ENCODE results near the gene CGREF1. TPM values are rescaled to one million over a fixed set of nuclear protein-coding genes. Genes with fewer than 3 reads are reported as not detected.

Gene CGREF1
- total and polyA plus RNA-seq, 2 donors (not counting 1 experiment from before 2014, with no cell fraction given): 1.5 to 2.3 TPM

DNA sequence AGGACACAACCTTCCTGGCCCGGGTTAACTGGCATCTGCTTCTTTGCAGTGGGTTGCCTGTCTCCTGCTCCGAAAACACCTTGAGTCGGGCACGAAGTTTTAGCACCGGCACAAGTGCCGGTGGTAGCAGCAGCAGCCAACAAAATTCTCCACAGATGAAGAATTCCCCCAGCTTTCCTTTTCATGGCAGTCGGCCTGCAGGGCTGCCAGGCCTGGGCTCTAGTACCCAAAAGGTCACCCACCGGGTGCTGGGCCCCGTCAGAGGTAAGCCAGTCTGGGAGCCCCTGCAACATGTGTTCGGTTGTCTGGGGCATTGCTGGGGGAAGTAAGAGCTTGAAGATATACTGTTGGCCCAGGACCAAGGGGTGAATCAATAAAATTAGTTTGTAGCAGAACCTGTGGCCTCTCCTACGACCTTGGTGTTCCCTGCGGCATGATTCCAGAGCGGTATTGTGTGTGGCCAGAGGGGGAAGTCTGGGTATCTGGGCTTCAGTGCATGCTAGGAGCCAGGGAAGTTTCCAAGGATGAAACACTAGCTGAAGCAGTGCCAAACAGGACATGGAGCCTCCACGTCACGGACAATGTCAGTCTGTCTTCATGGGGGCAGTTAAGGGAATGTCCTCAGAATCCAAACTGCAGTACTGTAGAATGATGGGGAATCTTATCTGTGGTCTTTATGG, 59.6 kb downstream of the CGREF1 start:
- H4K20me1 ChIP-seq (ENCODE audit: control insufficient read depth, extremely low read depth, insufficient read depth, low read length): no peaks in the 10 kb centered on the region
- H3K4me2 ChIP-seq (ENCODE audit: extremely low read depth, insufficient read depth, low read length): no peak overlapping the region
- H3K4me1 ChIP-seq (ENCODE audit: control insufficient read depth, extremely low read depth, insufficient read depth, low read length): peaks cover 5% of the 10 kb centered on the region
- H3K9ac ChIP-seq (ENCODE audit: insufficient read depth, low read length): no peak overlapping the region
- H2AFZ ChIP-seq (ENCODE audit: low read length): no peak overlapping the region
- no peak overlapping the region for H3K27ac ChIP-seq (ENCODE audit: insufficient read depth, low read length)
- TF ChIP-seq, protein P1, sequence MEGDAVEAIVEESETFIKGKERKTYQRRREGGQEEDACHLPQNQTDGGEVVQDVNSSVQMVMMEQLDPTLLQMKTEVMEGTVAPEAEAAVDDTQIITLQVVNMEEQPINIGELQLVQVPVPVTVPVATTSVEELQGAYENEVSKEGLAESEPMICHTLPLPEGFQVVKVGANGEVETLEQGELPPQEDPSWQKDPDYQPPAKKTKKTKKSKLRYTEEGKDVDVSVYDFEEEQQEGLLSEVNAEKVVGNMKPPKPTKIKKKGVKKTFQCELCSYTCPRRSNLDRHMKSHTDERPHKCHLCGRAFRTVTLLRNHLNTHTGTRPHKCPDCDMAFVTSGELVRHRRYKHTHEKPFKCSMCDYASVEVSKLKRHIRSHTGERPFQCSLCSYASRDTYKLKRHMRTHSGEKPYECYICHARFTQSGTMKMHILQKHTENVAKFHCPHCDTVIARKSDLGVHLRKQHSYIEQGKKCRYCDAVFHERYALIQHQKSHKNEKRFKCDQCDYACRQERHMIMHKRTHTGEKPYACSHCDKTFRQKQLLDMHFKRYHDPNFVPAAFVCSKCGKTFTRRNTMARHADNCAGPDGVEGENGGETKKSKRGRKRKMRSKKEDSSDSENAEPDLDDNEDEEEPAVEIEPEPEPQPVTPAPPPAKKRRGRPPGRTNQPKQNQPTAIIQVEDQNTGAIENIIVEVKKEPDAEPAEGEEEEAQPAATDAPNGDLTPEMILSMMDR (conservative IDR thresholded peaks at IDR 0.05 in 1 of 2, IDR thresholded peaks at IDR 0.05 in 1 of 2; ENCODE audit: low read depth in 1 of 2, low read length in 2 of 2): no peak
- TF ChIP-seq EZH2 (IDR thresholded peaks at IDR 0.05; ENCODE audit: low read length, missing control alignments): no peak
- no peak overlapping the region for H3K4me3 ChIP-seq (replicated peaks in 1 of 4; ENCODE audit: control extremely low read depth in 1 of 4, insufficient read depth in 1 of 4, low read depth in 3 of 4, low read length in 4 of 4)
- no peaks in the 10 kb centered on the region for H3K79me2 ChIP-seq (ENCODE audit: control insufficient read depth, insufficient read depth, low read length)
- no peak for DNase-seq (ENCODE audit: low read depth in 2 of 2)
- H3K36me3 ChIP-seq (ENCODE audit: control insufficient read depth, insufficient read depth, low read length): peaks cover 17% of the 10 kb centered on the region
- no peaks in the 10 kb centered on the region for H3K9me3 ChIP-seq (ENCODE audit: control insufficient read depth, insufficient read depth, low read depth, low read length)
- H3K27me3 ChIP-seq (ENCODE audit: control insufficient read depth, insufficient read depth, low read length): no peaks in the 10 kb centered on the region

DNA sequence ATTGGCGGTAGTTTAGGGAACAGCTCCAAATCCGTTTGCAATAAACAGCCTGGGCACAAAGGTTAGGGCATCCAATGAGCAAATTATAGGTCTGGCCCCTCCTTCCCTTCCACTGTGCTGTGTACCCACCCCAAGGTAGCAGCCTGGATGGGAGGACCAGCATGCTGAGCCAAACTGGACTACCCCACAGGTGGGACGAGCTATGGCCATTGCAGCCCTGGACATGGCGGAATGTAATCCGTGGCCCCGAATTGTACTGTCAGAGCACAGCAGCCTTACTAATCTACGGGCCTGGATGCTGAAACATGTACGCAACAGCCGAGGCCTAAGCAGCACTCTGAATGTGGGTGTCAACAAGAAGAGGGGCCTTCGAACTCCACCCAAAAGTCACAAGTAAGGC, 60.7 kb downstream of the CGREF1 start:
- Histone ChIP-seq H3K27me3 (ENCODE audit: control insufficient read depth, insufficient read depth, low read length) (no peaks in the 10 kb centered on the region), H3K36me3 (ENCODE audit: control insufficient read depth, insufficient read depth, low read length) (peaks cover 14% of the 10 kb centered on the region), H3K79me2 (ENCODE audit: control insufficient read depth, insufficient read depth, low read length) (no peaks in the 10 kb centered on the region), H3K4me1 (ENCODE audit: control insufficient read depth, extremely low read depth, insufficient read depth, low read length) (no peaks in the 10 kb centered on the region), H4K20me1 (ENCODE audit: control insufficient read depth, extremely low read depth, insufficient read depth, low read length) (no peaks in the 10 kb centered on the region), H3K9ac (ENCODE audit: insufficient read depth, low read length) (no peak overlapping the region), H3K9me3 (ENCODE audit: control insufficient read depth, insufficient read depth, low read depth, low read length) (no peaks in the 10 kb centered on the region), H3K27ac (ENCODE audit: insufficient read depth, low read length) (no peak overlapping the region), H3K4me3 (replicated peaks in 1 of 4; ENCODE audit: control extremely low read depth in 1 of 4, insufficient read depth in 1 of 4, low read depth in 3 of 4, low read length in 4 of 4) (no peak overlapping the region), H2AFZ (ENCODE audit: low read length) (no peak overlapping the region), H3K4me2 (ENCODE audit: extremely low read depth, insufficient read depth, low read length) (no peak overlapping the region)
- DNase-seq (ENCODE audit: low read depth in 2 of 2): no peak
- TF ChIP-seq, protein P1 (conservative IDR thresholded peaks at IDR 0.05 in 1 of 2, IDR thresholded peaks at IDR 0.05 in 1 of 2; ENCODE audit: low read depth in 1 of 2, low read length in 2 of 2): no peak
- TF ChIP-seq EZH2 (IDR thresholded peaks at IDR 0.05; ENCODE audit: low read length, missing control alignments): no peak

DNA sequence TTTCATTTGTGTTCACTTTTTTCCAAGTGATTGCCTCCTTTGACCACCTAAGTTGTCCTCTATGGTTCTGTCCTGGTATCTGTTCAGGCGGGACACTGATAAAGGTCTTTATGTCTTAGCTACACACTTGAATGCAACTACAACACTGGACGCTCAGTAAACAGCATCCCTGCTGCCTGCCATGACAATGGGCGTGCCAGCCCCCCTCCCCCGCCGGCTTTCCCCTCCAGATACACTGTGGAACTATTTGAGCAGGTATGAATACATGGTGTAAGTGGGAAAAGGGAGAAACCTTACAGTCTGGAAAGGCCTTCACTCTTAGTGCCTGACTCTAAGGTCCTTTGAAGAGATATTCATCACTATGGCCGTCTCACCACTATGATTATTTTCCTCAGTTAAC, 61.7 kb downstream of the CGREF1 start:
- H3K4me3 ChIP-seq (replicated peaks in 1 of 4; ENCODE audit: control extremely low read depth in 1 of 4, insufficient read depth in 1 of 4, low read depth in 3 of 4, low read length in 4 of 4): no peak overlapping the region
- no peaks in the 10 kb centered on the region for H3K9me3 ChIP-seq (ENCODE audit: control insufficient read depth, insufficient read depth, low read depth, low read length)
- H4K20me1 ChIP-seq (ENCODE audit: control insufficient read depth, extremely low read depth, insufficient read depth, low read length): no peaks in the 10 kb centered on the region
- DNase-seq (ENCODE audit: low read depth in 2 of 2): no peak
- TF ChIP-seq EZH2 (IDR thresholded peaks at IDR 0.05; ENCODE audit: low read length, missing control alignments): no peak
- TF ChIP-seq, protein P1 (conservative IDR thresholded peaks at IDR 0.05 in 1 of 2, IDR thresholded peaks at IDR 0.05 in 1 of 2; ENCODE audit: low read depth in 1 of 2, low read length in 2 of 2): no peak
- H2AFZ ChIP-seq (ENCODE audit: low read length): no peak overlapping the region
- no peak overlapping the region for H3K4me2 ChIP-seq (ENCODE audit: extremely low read depth, insufficient read depth, low read length)
- H3K4me1 ChIP-seq (ENCODE audit: control insufficient read depth, extremely low read depth, insufficient read depth, low read length): no peaks in the 10 kb centered on the region
- H3K79me2 ChIP-seq (ENCODE audit: control insufficient read depth, insufficient read depth, low read length): no peaks in the 10 kb centered on the region
- no peak overlapping the region for H3K27ac ChIP-seq (ENCODE audit: insufficient read depth, low read length)
- H3K9ac ChIP-seq (ENCODE audit: insufficient read depth, low read length): no peak overlapping the region
- H3K27me3 ChIP-seq (ENCODE audit: control insufficient read depth, insufficient read depth, low read length): no peaks in the 10 kb centered on the region
- H3K36me3 ChIP-seq (ENCODE audit: control insufficient read depth, insufficient read depth, low read length): peaks cover 14% of the 10 kb centered on the region
